ENCODE results near the gene SLC13A2.

GRCh38 chr17:28518132-28518531 is 44.7 kb downstream of the SLC13A2 start:
- TF ChIP-seq REST (IDR thresholded peaks at IDR 0.05; ENCODE audit: unreplicated experiment) (no peak), CTCF (conservative IDR thresholded peaks at IDR 0.05; ENCODE audit: low read depth in 2 of 2) (no peak), ZNF462 (CRISPR knock-in tag; IDR thresholded peaks at IDR 0.05) (no peak), CREB1 (CRISPR knock-in tag; IDR thresholded peaks at IDR 0.05; ENCODE audit: low read depth) (no peak)

Measured in GM23338 (cell line).